Hepatocyte (in vitro differentiated cells): ENCODE measurements around the gene AK2. TPM values are rescaled to one million over a fixed set of nuclear protein-coding genes. Genes with fewer than 3 reads are reported as not detected.

ENCODE experiments used
- DNase-seq: peaks from one replicate; pipeline ENCODE4 v3.0.0-alpha.2; 2016; ENCODE audit warnings: low spot score
- H2AFZ ChIP-seq: fragments of 200-600 bp; sonication (generic); 2 replicates; pipeline ENCODE4 v1.6.0; 2016; ENCODE audit warnings: antibody characterized with exemption, mild to moderate bottlenecking
- H3K27ac ChIP-seq: fragments of 200-600 bp; sonication (generic); 2 replicates; pipeline ENCODE4 v1.5.1; 2016; ENCODE audit warnings: mild to moderate bottlenecking
- H3K27me3 ChIP-seq: fragments of 200-600 bp; sonication (generic); 2 replicates; pipeline ENCODE4 v1.6.1; 2016
- H3K36me3 ChIP-seq: fragments of 200-600 bp; sonication (generic); replicated peaks from 2 replicates; pipeline ENCODE4 v1.5.1; 2016; ENCODE audit warnings: low read depth; ENCODE audit not compliant: insufficient read depth
- H3K4me1 ChIP-seq: fragments of 200-600 bp; sonication (generic); 2 replicates; pipeline ENCODE4 v1.5.1; 2016; ENCODE audit warnings: mild to moderate bottlenecking, moderate library complexity; ENCODE audit not compliant: insufficient read depth
- H3K4me2 ChIP-seq: fragments of 200-600 bp; sonication (generic); 2 replicates; pipeline ENCODE4 v1.6.0; 2016
- H3K4me3 ChIP-seq: fragments of 200-600 bp; sonication (generic); 2 replicates; pipeline ENCODE4 v1.5.1; 2016; ENCODE audit warnings: mild to moderate bottlenecking
- H3K79me2 ChIP-seq: fragments of 200-600 bp; sonication (generic); 2 replicates; pipeline ENCODE4 v1.6.0; 2017; ENCODE audit warnings: mild to moderate bottlenecking
- H3K9me2 ChIP-seq: fragments of 200-600 bp; sonication (generic); replicated peaks from 2 replicates; pipeline ENCODE4 v1.6.0; 2017; ENCODE audit warnings: mild to moderate bottlenecking; ENCODE audit not compliant: insufficient read depth
- H3K9me3 ChIP-seq: fragments of 200-600 bp; sonication (generic); 2 replicates; pipeline ENCODE4 v1.5.1; 2016; ENCODE audit warnings: low read depth, mild to moderate bottlenecking
- H4K20me1 ChIP-seq: fragments of 200-600 bp; sonication (generic); 2 replicates; pipeline ENCODE4 v1.6.0; 2016; ENCODE audit warnings: mild to moderate bottlenecking; ENCODE audit not compliant: insufficient read depth, poor library complexity, severe bottlenecking
- CTCF ChIP-seq: fragments of 200-600 bp; sonication (generic); IDR thresholded peaks from 2 replicates; pipeline ENCODE4 v1.5.1; 2016; ENCODE audit warnings: antibody characterized with exemption, mild to moderate bottlenecking; ENCODE audit not compliant: poor library complexity
- EZH2 ChIP-seq: fragments of 200-600 bp; sonication (generic); IDR thresholded peaks from 2 replicates; pipeline ENCODE4 v1.6.1; 2016; ENCODE audit warnings: antibody characterized with exemption, mild to moderate bottlenecking, borderline replicate concordance
- EZH2phosphoT487 ChIP-seq: fragments of 200-600 bp; sonication (generic); IDR thresholded peaks from one replicate; pipeline ENCODE4 v1.6.1; 2018; ENCODE audit warnings: antibody characterized with exemption, mild to moderate bottlenecking, low read depth, moderate library complexity; ENCODE audit not compliant: unreplicated experiment, severe bottlenecking
- WGBS: methylation state at CpG from one replicate; pipeline ENCODE4 v1.1.6; 2016; ENCODE audit warnings: low lambda C conversion rate; ENCODE audit errors: missing lambda C conversion rate; 5-methylcytosine and 5-hydroxymethylcytosine counted together
- polyA plus RNA-seq: library from polyadenylated mRNA; unstranded; fragments of >200 nt; fragmentation: Nextera tagmentation; extraction: Ambion mirVana; gene quantifications from 2 replicates; pipeline ENCODE4 v1.2.1, GENCODE V29; 2016
- total RNA-seq: library from RNA; depleted of rRNA; stranded (reverse); fragments of >200 nt; gene quantifications from 2 replicates; pipeline ENCODE4 v1.2.3, GENCODE V29; 2014

Gene AK2
- total RNA-seq (120 and 133 TPM in 2 replicates), polyA plus RNA-seq (147 TPM in 2 replicates)

GRCh38 chr1:33036526-33037503, at the start of gene AK2:
TSS of gene AK2 (minus strand) at chr1:33036883. CDS start at chr1:33036828, 55 bp downstream.
- Histone ChIP-seq H3K4me3 (peak within 1 kb of the TSS; percentile 43), H3K79me2 (peaks cover 47% of the 10 kb centered on the region), H3K27me3 (no peaks in the 10 kb centered on the region), H3K4me2 (peak within 1 kb of the TSS; percentile 82), H4K20me1 (peaks cover 17% of the 10 kb centered on the region), H2AFZ (peak within 1 kb of the TSS; percentile 51), H3K4me1 (peaks cover 19% of the 10 kb centered on the region), H3K27ac (peak within 1 kb of the TSS; percentile 89), H3K36me3 (no peaks in the 10 kb centered on the region), H3K9me3 (no peaks in the 10 kb centered on the region), H3K9me2 (no peaks in the 10 kb centered on the region)
- DNase-seq = peak; percentile 96
- TF ChIP-seq EZH2 (no peak), EZH2phosphoT487 (no peak), CTCF (no peak)
- 9% methylated on average over 51 of the region's 59 CpGs for WGBS

- no peaks in the 10 kb centered on the region for H3K9me2 ChIP-seq
- H2AFZ ChIP-seq = no peak overlapping the region
- H3K4me3 ChIP-seq = no peak overlapping the region
- no peaks in the 10 kb centered on the region for H3K36me3 ChIP-seq
- WGBS = 42% methylated on average over 12 of the region's 12 CpGs
- H3K79me2 ChIP-seq = no peaks in the 10 kb centered on the region
- TF ChIP-seq CTCF = peak; percentile 76
- no peak for TF ChIP-seq EZH2
- TF ChIP-seq EZH2phosphoT487 = no peak
- H3K27ac ChIP-seq = no peak overlapping the region
- no peak overlapping the region for H3K4me2 ChIP-seq
- no peaks in the 10 kb centered on the region for H4K20me1 ChIP-seq
- H3K27me3 ChIP-seq = no peaks in the 10 kb centered on the region
- no peaks in the 10 kb centered on the region for H3K9me3 ChIP-seq
- peak; percentile 85 for DNase-seq
- no peaks in the 10 kb centered on the region for H3K4me1 ChIP-seq
These were observed 49.7 kb upstream of the AK2 start for GRCh38 chr1:33086384-33086850.

GRCh38 chr1:33085332-33085731, 48.6 kb upstream of the AK2 start:
- H3K27me3 ChIP-seq = no peaks in the 10 kb centered on the region
- no peaks in the 10 kb centered on the region for H3K36me3 ChIP-seq
- DNase-seq = no peak
- no peak overlapping the region for H2AFZ ChIP-seq
- H3K79me2 ChIP-seq = no peaks in the 10 kb centered on the region
- H3K4me2 ChIP-seq = no peak overlapping the region
- no peaks in the 10 kb centered on the region for H3K9me3 ChIP-seq
- H3K4me1 ChIP-seq = peaks cover 2% of the 10 kb centered on the region
- TF ChIP-seq EZH2phosphoT487 = no peak
- no peak for TF ChIP-seq EZH2
- TF ChIP-seq CTCF = no peak
- H4K20me1 ChIP-seq = no peaks in the 10 kb centered on the region
- WGBS = 90% methylated on average over 4 of the region's 4 CpGs
- H3K27ac ChIP-seq = no peak overlapping the region
- H3K9me2 ChIP-seq = no peaks in the 10 kb centered on the region
- no peak overlapping the region for H3K4me3 ChIP-seq
